HG02870 (cell line): ENCODE data around the gene NANS.

ENCODE experiments used
- ATAC-seq: cut with Tn5 transposase; IDR thresholded peaks from one replicate; pipeline ENCODE4 v1.9.1; 2021; ENCODE audit warnings: mild to moderate bottlenecking, moderate library complexity; ENCODE audit not compliant: unreplicated experiment

The NANS gene

DNA sequence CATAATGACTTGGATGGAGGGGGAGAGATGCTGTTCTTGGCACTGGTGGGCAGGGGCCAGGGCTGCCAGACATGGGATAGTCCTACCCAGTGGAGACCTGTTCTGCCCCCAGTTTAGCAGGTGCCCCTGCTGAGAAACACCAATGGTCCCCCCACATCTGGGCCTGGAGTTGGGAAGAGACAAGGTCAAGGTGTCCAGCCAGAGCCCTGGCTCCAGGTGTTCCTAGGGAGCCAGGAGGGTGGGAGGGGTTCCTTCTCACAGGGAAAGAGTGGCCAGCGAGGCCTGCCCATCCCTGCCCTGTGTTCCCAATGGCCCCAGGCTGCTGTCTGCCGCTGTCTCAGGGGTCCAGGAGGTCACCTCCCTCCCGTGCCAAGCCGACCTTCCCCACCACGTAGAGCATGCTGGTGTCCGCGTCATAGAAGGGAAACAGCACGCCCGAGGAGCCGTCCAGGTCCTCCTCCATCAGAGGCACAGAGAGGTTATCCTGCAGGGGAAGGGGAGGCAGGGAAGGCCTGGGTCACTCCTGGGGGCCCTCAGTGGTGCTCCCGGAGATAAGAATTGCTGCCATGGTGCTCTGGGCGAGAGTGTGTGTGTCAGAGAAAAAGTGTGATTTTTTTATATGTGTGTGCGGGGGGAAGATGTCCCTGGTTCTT lies 74.2 kb downstream of the NANS start:
- ATAC-seq, result no peak

DNA sequence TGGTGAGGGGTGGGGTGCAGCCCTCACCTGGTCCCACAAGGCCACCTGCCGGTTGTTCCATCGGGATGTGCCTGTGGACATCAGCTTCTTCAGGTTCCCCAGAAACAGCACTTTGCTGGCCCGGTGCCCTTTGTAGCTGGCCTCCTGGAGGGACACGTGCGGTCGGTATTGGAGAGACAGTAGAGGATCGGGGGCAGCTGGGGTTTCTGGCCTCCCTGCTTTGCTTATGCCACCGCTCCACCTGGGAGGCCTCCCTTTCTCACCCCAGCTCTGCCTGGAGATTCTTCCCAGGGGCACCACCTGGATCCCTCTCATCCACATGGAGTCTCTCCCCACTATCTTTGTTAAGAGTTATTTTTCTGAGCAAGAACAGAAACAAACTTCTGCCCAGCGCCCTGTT lies 75.6 kb downstream of the NANS start:
- no peak for ATAC-seq
